NCI-H748 treated with DMSO at 0.1 percent for 48 hours (cell line): ENCODE measurements around the gene GAS1.

Experiments used
- DNase-seq: peaks from one replicate; lab custom pipeline; 2025; lab: John Stamatoyannopoulos, UW

GAS1 gene

DNA sequence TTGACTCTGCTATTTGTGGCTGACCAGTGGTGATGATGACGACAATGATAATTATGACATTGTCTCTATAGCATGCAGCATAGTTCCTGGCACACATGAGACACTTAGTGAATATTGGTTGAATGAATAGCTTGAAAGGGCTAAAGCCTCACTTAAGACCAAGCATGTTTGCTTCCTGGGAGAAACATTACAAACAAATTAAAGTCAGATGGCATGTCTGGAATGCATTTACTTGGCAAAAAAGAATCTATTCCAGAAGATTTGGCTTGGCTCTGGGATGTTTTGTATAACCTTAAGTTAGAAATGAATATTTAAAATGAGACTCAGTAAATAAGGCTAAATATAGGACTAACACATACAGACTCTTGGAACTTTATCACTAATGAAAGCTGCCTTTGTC lies 21.6 kb downstream of the GAS1 start:
- no peak for DNase-seq

GRCh38 chr9:86924206-86924605 lies 23.1 kb downstream of the GAS1 start:
- no peak for DNase-seq

DNA sequence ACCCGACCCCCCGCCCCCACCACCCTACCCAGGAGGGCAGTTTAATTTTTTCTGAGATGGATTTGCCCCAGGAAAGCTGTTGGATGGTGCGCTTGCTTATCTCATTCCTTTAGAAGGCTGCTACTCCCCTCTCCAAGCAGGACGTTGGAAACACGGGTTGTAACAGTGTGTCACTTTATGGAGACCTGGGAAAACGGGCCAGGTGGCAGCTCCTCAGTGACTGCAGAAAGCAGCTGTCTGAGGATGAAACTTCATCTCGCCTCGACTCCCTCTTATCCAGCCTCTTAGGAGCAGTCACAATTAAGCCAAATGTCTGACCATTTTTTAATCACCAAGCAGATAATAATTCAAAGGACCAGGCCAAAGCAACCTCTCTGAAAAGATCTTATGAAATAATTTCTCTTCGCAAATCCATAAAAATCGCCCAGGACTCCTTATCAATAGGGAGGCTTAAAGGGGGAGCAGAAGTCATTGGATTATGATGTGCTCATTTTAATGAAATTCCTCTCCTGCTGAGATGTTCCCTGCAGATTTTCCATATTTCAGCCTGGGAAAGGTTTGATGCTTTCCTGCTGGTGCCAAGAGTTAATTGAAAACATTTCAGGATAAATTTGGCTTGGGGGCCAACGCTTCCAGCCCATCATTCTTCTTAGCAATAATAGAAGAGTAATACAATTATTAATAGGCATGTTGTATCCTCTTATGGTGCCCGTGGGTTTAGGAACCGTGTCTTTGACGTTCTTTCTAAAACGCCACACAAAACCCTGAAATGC lies 26.0 kb downstream of the GAS1 start:
- DNase-seq: no peak

GRCh38 chr9:86918556-86918955 lies 28.8 kb downstream of the GAS1 start:
- no peak for DNase-seq

- DNase-seq: no peak
Measured at GRCh38 chr9:86912210-86912609, 35.1 kb downstream of the GAS1 start.

GRCh38 chr9:86909388-86909787 lies 37.9 kb downstream of the GAS1 start:
- DNase-seq: no peak

GRCh38 chr9:86908261-86908660 lies 39.0 kb downstream of the GAS1 start:
- no peak for DNase-seq

DNA sequence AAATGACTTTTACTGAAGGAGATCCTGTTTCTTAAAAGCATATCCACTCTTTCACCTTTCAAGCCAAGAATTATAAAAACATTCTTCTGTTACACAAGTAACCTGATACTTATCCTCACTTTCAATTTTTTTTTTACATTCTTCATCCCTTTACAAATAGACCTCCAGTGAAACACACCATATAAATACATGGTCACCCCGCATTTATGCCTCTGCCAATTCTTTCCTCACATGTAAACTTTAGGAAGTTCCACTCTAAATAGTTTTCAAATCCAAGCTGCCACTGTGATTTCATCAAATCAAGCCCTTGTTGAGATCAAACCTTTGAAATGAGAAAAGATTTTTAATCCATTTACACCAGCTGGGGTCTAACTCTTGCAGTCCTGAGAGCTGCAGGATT lies 40.0 kb downstream of the GAS1 start:
- no peak for DNase-seq

- DNase-seq: no peak
Measured at GRCh38 chr9:86903734-86904085, 43.6 kb downstream of the GAS1 start.

- DNase-seq: no peak
Measured at GRCh38 chr9:86902991-86903733, 44.1 kb downstream of the GAS1 start.

GRCh38 chr9:86902586-86902985 lies 44.7 kb downstream of the GAS1 start:
- DNase-seq: no peak

- DNase-seq: no peak
Measured at GRCh38 chr9:86902176-86902575, 45.1 kb downstream of the GAS1 start.

GRCh38 chr9:86901511-86901910 lies 45.8 kb downstream of the GAS1 start:
- DNase-seq: no peak
